ENCODE measurements around the gene NEGR1. TPM values are rescaled to one million over a fixed set of nuclear protein-coding genes. Genes with fewer than 3 reads are reported as not detected.

Gene NEGR1
- total and polyA plus RNA-seq, 2 donors (not counting 3 experiments of a cell fraction or from before 2014, with no cell fraction given), result 6.8 to 21.8 TPM

DNA sequence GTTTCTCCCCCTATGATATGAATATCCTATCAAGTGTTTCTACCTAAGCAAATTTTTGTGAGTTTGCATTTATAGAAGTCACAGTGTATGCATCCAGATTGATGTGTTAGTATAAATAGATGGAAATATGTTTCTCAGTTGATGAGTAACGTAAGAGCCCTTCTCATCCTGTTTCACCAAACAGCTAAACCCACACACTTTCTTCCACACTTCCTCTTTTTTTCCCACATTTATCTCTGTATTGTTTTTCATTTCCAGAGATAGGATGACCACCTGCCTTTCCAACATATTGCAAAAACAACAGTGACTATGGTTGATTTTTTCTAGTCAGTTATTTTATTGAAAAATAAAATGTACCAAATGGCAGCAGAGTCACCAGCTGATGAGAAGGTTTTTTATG lies 490.1 kb downstream of the NEGR1 start:
- DNase-seq (ENCODE audit: low read depth, low spot score), result no peak
- H3K27me3 ChIP-seq (ENCODE audit: control insufficient read depth in 2 of 2, insufficient read depth in 2 of 2, low read length in 2 of 2), result no peaks in the 10 kb centered on the region
- intact Hi-C loops (cut with micrococcal nuclease), result no loop called here
- no peak overlapping the region for H2AFZ ChIP-seq (ENCODE audit: low read depth, low read length)
- H3K36me3 ChIP-seq (ENCODE audit: control insufficient read depth in 2 of 2, extremely low read depth in 1 of 2, insufficient read depth in 2 of 2, low read length in 2 of 2), result no peaks in the 10 kb centered on the region
- H3K9me3 ChIP-seq (replicated peaks; ENCODE audit: control insufficient read depth, insufficient read depth, low read length), result no peaks in the 10 kb centered on the region
- H3K9me1 ChIP-seq (replicated peaks; ENCODE audit: control insufficient read depth, extremely low read depth, insufficient read depth, low read length), result no peaks in the 10 kb centered on the region
- H3K9ac ChIP-seq (replicated peaks; ENCODE audit: extremely low read depth, insufficient read depth, low read length), result no peak overlapping the region
- no peak for FAIRE-seq
- H3K79me2 ChIP-seq (ENCODE audit: control insufficient read depth, insufficient read depth, low read length), result no peaks in the 10 kb centered on the region
- H3K27ac ChIP-seq (ENCODE audit: insufficient read depth, low read depth, low read length), result no peak overlapping the region
- no peak for TF ChIP-seq CTCF (IDR thresholded peaks at IDR 0.05; ENCODE audit: extremely low read depth in 1 of 2, insufficient read depth in 1 of 2, low read depth in 1 of 2, low read length in 2 of 2)
- no peak for TF ChIP-seq FOS (IDR thresholded peaks at IDR 0.05; ENCODE audit: borderline replicate concordance, insufficient read depth, low read length)
- TF ChIP-seq GATA2 (IDR thresholded peaks at IDR 0.05; ENCODE audit: insufficient read depth, insufficient read length, low read depth, low read length), result no peak
- TF ChIP-seq MYC (IDR thresholded peaks at IDR 0.05; ENCODE audit: low read depth, low read length), result no peak
- no peak for TF ChIP-seq POLR2AphosphoS5 (IDR thresholded peaks at IDR 0.05; ENCODE audit: insufficient read depth, low read depth, low read length)
- TF ChIP-seq MAX (IDR thresholded peaks at IDR 0.05; ENCODE audit: insufficient read depth, insufficient read length), result no peak
- no peak for TF ChIP-seq EZH2 (IDR thresholded peaks at IDR 0.05; ENCODE audit: borderline replicate concordance, low read depth, low read length, severe bottlenecking)
- no TSS peak for BruUV-seq (replicated peaks)
- dilution Hi-C loops (cut with MboI; ENCODE audit: extremely low pct_ligation_motif_present, low sequenced_read_pairs), result no loop called here
- H3K4me2 ChIP-seq (ENCODE audit: insufficient read depth, low read length), result no peak overlapping the region
- ChIA-PET CTCF (interaction anchor here (1.4 kb wide), 1 partner anchor 9 kb away, joined by 3 read pairs; no protein-coding TSS in a partner anchor), POLR2A (no interaction called here)
- H3K4me3 ChIP-seq (replicated peaks in 1 of 3; ENCODE audit: insufficient read depth in 1 of 3, low read depth in 1 of 3, low read length in 3 of 3), result no peak overlapping the region
- H4K20me1 ChIP-seq (replicated peaks; ENCODE audit: control insufficient read depth, extremely low read depth, insufficient read depth, low read length), result no peaks in the 10 kb centered on the region
- H3K4me1 ChIP-seq (ENCODE audit: control insufficient read depth, extremely low read depth, insufficient read depth, low read length), result no peaks in the 10 kb centered on the region
